GM21390 (cell line): ENCODE data around the gene SLC35F2.
"Not testable (repeated sequence)": the region's sequence is repeated elsewhere in the genome, so short reads cannot be mapped to it uniquely, and the experiment has no call there.

Experiments
- ATAC-seq: cut with Tn5 transposase; IDR thresholded peaks from one replicate; pipeline ENCODE4 v1.9.1; 2021; ENCODE audit not compliant: unreplicated experiment

The SLC35F2 gene

DNA sequence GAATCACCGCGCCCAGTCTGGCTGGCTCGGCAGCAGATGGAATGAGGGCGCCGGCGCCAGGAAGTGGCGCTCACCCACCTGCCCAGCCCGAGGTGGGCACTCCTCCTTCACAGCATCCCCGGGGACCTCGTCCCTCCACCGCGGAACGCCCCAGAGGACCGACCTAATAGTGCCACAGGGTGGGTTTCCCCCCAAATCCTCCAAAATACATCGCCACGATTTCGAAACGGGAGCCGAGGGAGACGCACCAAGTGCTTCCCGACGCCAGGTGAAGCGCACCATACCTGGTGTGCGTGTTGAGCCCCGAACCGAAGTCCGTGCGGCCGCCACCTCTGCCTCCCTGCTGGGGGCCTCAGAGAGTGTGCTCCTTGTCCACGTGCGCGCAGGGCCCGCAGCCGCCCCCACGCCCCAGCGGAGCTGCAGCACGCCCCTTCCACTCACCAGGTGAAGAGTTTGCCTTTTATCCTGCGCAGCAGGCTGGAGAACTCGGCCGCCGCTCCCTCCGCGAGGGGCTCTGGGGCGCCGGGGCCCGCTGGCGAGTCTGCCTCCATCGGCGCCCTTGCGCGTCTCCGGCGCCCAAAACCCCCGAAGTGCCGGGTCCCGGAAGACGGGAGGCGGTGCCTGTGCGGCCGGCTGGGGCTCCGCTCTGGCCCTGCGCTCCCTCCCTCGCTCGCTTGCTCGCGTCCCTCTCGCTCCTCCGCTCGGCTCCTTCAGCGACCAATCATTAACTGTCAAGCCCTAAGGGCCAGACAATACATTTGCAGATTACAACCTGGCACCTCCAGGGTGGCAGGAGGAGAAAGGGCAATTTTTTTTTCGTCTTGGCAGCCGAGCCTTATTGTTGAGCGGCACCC lies at the start of gene SLC35F2:
SLC35F2 (minus strand) TSS at position 571 of the 854 bp plus-strand sequence; CDS start at position 551, 20 bp downstream.
- ATAC-seq = peak; percentile 86

DNA sequence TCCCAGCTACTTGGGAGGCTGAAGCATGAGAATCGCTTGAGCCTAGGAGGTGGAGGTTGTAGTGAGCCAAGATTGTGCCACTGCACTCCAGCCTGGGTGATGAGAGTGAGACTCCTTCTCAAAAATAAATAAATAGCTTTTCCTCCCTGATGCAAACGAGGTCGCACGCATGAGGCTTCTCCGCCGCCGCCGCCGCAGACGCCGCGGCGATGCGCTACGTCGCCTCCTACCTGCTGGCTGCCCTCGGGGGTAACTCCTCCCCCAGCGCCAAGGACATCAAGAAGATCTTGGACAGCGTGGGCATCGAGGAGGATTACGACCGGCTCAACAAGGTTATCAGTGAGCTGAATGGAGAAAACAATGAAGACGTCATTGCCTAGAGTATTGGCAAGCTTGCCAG lies 49.6 kb upstream of the SLC35F2 start:
- no peak for ATAC-seq

DNA sequence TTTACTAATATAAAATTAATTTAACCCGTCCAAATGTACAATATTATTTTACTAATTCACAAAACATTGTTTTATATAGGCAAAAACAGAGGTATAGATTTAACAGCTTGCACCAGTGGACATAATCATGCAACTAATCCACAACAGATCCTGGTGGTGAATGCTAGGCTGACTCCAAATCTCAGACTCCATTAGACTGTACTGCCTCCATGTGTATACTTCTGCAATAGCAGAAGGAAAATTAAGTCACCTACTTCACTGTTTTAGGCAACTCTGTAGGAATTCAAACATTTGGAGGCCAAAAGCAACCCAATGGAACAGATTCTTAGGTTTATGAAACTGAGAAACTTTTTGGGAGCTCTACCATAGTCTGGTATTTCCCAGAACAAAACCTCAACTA lies 39.7 kb upstream of the SLC35F2 start:
- peak; percentile 84 for ATAC-seq

DNA sequence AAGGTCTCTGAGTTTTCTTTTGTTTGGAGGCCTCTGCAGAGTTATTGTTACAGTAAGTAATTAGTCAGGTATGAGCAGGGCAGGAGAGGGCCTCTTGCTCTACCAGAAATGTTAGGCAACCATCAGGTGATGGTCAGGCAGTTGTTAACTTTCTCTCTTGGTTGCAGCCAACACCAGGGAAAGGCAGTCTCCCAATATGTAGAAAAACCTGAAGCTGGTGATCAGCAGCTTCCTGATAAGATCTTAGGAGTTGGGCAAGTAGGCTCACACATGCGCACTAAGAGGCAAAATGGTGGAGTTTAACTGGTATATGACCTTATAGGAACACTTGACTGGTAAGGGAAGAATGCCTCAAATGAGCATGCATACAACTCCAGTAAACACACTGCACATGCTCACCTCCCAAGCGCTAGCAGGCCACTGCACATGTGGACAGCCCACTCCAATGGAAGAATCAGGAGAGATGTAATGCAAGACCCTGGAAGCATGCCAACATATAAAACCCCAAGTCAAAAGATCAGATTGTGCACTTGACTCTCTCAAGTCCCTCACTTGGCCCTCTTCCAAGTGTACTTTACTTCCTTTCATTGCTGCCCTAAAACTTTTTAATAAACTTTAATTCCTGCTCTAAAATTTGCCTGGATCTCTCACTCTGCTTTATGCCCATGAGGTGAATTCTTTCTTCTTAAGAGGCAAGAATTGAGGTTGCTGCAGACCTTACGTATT lies 23.7 kb upstream of the SLC35F2 start:
- no peak for ATAC-seq

DNA sequence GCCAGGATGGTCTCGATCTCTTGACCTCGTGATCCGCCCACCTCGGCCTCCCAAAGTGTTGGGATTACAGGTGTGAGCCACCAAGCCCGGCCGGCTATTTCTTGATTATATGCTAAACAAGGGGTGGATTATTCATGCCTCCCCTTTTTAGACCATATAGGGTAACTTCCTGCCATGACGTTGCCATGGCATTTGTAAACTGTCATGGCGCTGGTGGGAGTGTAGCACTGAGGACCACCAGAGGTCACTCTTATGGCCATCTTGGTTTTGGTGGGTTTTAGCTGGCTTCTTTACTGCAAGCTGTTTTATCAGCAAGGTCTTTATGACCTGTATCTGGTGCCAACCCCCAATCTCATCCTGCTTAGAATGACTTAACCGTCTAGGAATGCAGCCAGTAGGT lies 22.9 kb upstream of the SLC35F2 start:
- ATAC-seq = not testable (repeated sequence)

- ATAC-seq = no peak
Observed at GRCh38 chr11:107876141-107876540, 17.6 kb upstream of the SLC35F2 start.

GRCh38 chr11:107864591-107864990 lies 6.0 kb upstream of the SLC35F2 start:
- ATAC-seq = no peak

DNA sequence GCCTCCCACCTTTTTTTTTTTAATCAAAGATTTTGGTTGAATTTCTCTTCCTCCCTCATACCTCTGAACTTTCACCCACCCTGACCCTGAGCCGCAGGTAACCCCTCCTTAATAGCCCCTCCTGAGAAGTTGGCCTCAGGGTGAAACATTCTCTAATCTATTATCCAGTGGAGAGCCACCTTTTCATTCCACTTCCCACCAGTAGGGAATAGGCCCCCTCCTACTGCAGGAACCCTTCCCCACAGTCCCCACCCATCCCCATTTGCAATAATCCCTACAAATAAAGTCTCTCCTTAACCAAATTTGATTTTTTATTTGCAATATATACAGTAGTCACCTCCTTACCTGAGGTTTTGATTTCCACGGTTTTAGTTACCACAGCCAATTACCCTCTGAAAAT lies 2.1 kb upstream of the SLC35F2 start:
- no peak for ATAC-seq

DNA sequence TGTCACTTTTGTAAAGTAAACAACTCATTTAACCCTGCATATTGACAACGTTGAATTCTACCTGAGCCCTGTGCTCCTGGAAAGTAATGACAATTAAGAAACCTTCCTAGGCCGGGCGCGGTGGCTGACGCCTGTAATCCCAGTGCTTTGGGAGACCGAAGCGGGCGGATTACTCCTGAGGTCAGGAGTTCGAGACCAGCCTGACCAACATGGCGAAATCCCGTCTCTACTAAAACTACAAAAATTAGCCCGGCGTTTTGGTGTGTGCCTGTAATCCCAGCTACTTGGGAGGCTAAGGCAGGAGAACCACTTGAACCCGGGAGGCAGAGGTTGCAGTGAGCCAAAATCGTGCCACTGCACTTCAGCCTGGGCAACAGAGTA lies 1.6 kb upstream of the SLC35F2 start:
- not testable (repeated sequence) for ATAC-seq

DNA sequence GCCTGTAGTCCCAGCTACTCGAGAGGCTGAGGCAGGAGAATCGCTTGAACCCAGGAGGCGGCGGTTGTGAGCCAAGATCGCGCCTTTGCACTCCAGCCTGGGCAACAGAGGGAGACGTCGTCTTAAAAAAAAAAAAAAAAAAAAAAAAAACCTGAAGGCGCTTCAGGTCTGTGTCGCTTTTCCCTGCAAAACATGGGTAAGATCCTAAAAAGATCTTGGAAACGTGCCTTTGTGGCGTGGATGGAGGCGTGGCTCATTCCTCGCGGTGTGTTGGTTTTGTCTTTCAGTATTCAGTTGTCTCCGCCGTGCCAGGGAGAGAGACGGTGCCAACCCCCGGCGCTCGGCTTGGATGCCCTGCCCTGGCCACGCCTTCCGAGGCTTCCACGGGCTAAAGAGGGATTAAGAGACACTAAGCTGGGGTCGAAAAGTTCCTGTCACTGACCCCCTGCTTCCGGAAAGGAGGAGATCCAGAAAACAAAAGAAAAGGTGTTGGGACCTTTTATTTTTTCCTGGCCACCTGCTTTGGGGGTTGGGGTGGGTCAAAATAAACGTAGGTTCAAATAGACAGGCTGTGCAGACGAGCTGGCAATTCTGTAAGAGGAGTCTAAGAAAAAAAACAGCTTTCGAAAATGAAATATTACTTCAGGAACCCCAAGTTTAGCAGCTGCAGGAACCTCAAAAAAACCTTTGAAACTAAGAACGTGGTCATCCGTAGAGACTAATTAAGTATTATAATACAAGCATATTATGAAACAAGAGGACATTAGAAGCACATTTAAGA lies 1.1 kb upstream of the SLC35F2 start:
- ATAC-seq = peak; percentile 12

- ATAC-seq = peak; percentile 0
Observed at GRCh38 chr11:107857550-107858216, 904 bp downstream of the SLC35F2 start.

DNA sequence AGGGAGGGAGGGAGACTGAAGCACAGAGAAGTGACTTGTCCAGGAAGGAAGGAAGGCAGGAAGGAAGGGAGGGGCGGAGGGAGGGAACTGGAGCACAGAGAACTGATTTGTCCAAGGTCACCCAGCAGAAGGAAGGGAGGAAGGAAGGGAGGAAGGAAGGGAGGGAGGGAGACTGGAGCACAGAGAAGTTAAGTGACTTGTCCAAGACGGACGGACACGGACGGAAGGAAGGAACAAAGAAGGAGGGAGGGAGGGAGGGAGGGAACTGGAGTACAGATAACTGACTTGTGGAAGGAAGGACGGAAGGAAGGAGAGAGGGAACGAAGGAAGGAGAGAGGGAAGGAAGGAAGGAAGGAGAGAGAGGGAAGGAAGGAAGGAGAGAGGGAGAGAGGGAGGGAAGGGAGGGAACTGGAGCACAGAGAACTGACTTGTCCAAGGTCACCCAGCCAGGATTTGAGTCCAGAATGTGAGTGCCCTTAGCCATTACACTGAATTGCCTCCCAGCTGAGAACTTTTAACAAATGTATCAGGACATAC lies 1.5 kb downstream of the SLC35F2 start:
- no peak for ATAC-seq

- no peak for ATAC-seq
Observed at GRCh38 chr11:107856180-107856980, 2.2 kb downstream of the SLC35F2 start.

- ATAC-seq = no peak
Observed at GRCh38 chr11:107853070-107853469, 5.5 kb downstream of the SLC35F2 start.

- no peak for ATAC-seq
Observed at GRCh38 chr11:107851704-107852310, 6.8 kb downstream of the SLC35F2 start.

GRCh38 chr11:107849790-107850189 lies 8.8 kb downstream of the SLC35F2 start:
- ATAC-seq = no peak

- peak; percentile 14 for ATAC-seq
Observed at GRCh38 chr11:107848345-107848744, 10.2 kb downstream of the SLC35F2 start.

- no peak for ATAC-seq
Observed at GRCh38 chr11:107847184-107847583, 11.4 kb downstream of the SLC35F2 start.

DNA sequence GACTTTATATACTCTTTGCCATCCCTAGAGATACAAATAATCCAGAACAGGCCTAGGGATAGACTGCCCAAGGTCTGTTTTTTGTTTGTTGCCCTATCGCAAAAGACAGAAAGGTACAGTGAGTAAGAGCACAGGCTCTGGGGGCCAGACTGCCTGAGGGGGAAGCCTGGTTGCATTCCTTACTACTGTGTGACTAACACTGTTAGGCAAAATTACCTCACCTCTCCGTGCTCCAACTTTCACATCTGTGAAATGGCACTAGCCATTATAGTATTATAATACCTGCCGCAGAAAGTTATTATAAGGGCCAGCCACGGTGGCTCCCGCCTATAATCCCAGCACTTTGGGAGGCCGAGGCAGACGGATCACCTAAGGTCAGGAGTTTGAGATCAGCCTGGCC lies 14.5 kb downstream of the SLC35F2 start:
- ATAC-seq = no peak
